Mononuclear cell (primary cell): Measurements from ENCODE around the gene DNAJC6. TPM values are rescaled to one million over a fixed set of nuclear protein-coding genes. Genes with fewer than 3 reads are reported as not detected.

Source experiments
- H3K27me3 ChIP-seq: 2 replicates; pipeline ENCODE4 v1.6.0; 2011; ENCODE audit warnings: low read length, control low read depth; ENCODE audit not compliant: insufficient read depth
- H3K4me1 ChIP-seq: 2 replicates; pipeline ENCODE4 v1.5.1; 2011; ENCODE audit warnings: mild to moderate bottlenecking, low read length, control low read depth; ENCODE audit not compliant: insufficient read depth
- H3K4me3 ChIP-seq: 2 replicates; pipeline ENCODE4 v1.5.1; 2011; ENCODE audit warnings: mild to moderate bottlenecking, low read length, moderate library complexity
- H3K9me3 ChIP-seq: 2 replicates; pipeline ENCODE4 v1.5.1; 2011; ENCODE audit warnings: low read depth, mild to moderate bottlenecking, control low read depth, low read length
- total RNA-seq: library from RNA; depleted of rRNA; stranded (reverse); fragments of >200 nt; gene quantifications from one replicate; pipeline ENCODE4 v1.2.3, GENCODE V29; 2012

Gene DNAJC6
- total RNA-seq, 1 donor = 8.5 TPM

- Histone ChIP-seq H3K4me1 (peaks cover 4% of the 10 kb centered on the region), H3K4me3 (no peak overlapping the region), H3K9me3 (no peaks in the 10 kb centered on the region), H3K27me3 (no peaks in the 10 kb centered on the region)
These were observed 84.6 kb downstream of the DNAJC6 start for GRCh38 chr1:65393928-65394327.

- no peaks in the 10 kb centered on the region for H3K9me3 ChIP-seq
- peaks cover 4% of the 10 kb centered on the region for H3K4me1 ChIP-seq
- no peaks in the 10 kb centered on the region for H3K27me3 ChIP-seq
- H3K4me3 ChIP-seq = no peak overlapping the region
These were observed 86.7 kb downstream of the DNAJC6 start for GRCh38 chr1:65395887-65396612.

- no peaks in the 10 kb centered on the region for H3K27me3 ChIP-seq
- peaks cover 4% of the 10 kb centered on the region for H3K4me1 ChIP-seq
- no peak overlapping the region for H3K4me3 ChIP-seq
- H3K9me3 ChIP-seq = no peaks in the 10 kb centered on the region
These were observed 88.7 kb downstream of the DNAJC6 start for GRCh38 chr1:65398083-65398482.

GRCh38 chr1:65399003-65399402 lies 89.7 kb downstream of the DNAJC6 start:
- Histone ChIP-seq H3K27me3 (no peaks in the 10 kb centered on the region), H3K9me3 (no peaks in the 10 kb centered on the region), H3K4me3 (no peak overlapping the region), H3K4me1 (peaks cover 4% of the 10 kb centered on the region)

GRCh38 chr1:65401612-65402011 lies 92.3 kb downstream of the DNAJC6 start:
- no peaks in the 10 kb centered on the region for H3K4me1 ChIP-seq
- no peaks in the 10 kb centered on the region for H3K9me3 ChIP-seq
- no peak overlapping the region for H3K4me3 ChIP-seq
- no peaks in the 10 kb centered on the region for H3K27me3 ChIP-seq

- no peak overlapping the region for H3K4me3 ChIP-seq
- H3K9me3 ChIP-seq = no peaks in the 10 kb centered on the region
- no peaks in the 10 kb centered on the region for H3K27me3 ChIP-seq
- H3K4me1 ChIP-seq = no peaks in the 10 kb centered on the region
These were observed 95.6 kb downstream of the DNAJC6 start for GRCh38 chr1:65404941-65405340.

- Histone ChIP-seq H3K4me3 (no peak overlapping the region), H3K9me3 (no peaks in the 10 kb centered on the region), H3K4me1 (no peaks in the 10 kb centered on the region), H3K27me3 (no peaks in the 10 kb centered on the region)
These were observed 98.5 kb downstream of the DNAJC6 start for GRCh38 chr1:65407877-65408276.

GRCh38 chr1:65409314-65409713 lies 100.0 kb downstream of the DNAJC6 start:
- Histone ChIP-seq H3K27me3 (no peaks in the 10 kb centered on the region), H3K4me1 (no peaks in the 10 kb centered on the region), H3K4me3 (no peak overlapping the region), H3K9me3 (no peaks in the 10 kb centered on the region)

GRCh38 chr1:65409816-65410326 lies 100.5 kb downstream of the DNAJC6 start:
- Histone ChIP-seq H3K4me3 (no peak overlapping the region), H3K4me1 (no peaks in the 10 kb centered on the region), H3K9me3 (no peaks in the 10 kb centered on the region), H3K27me3 (no peaks in the 10 kb centered on the region)

- Histone ChIP-seq H3K27me3 (peaks cover 5% of the 10 kb centered on the region), H3K4me1 (no peaks in the 10 kb centered on the region), H3K4me3 (no peak overlapping the region)
These were observed 103.1 kb downstream of the DNAJC6 start for GRCh38 chr1:65412256-65412983.

GRCh38 chr1:65412984-65413375 lies 103.6 kb downstream of the DNAJC6 start:
- Histone ChIP-seq H3K4me1 (no peaks in the 10 kb centered on the region), H3K4me3 (no peak overlapping the region), H3K27me3 (peaks cover 5% of the 10 kb centered on the region), H3K9me3 (no peaks in the 10 kb centered on the region)

More at GRCh38 chr1:65412256-65412983, 103.1 kb downstream of the DNAJC6 start:
- no peaks in the 10 kb centered on the region for H3K9me3 ChIP-seq

GRCh38 chr1:65414538-65414937 lies 105.2 kb downstream of the DNAJC6 start:
- Histone ChIP-seq H3K4me1 (peaks cover 5% of the 10 kb centered on the region), H3K27me3 (peaks cover 5% of the 10 kb centered on the region), H3K9me3 (no peaks in the 10 kb centered on the region), H3K4me3 (no peak overlapping the region)

GRCh38 chr1:65416767-65417166 lies 107.4 kb downstream of the DNAJC6 start:
- peaks cover 5% of the 10 kb centered on the region for H3K27me3 ChIP-seq
- no peak overlapping the region for H3K4me3 ChIP-seq
- H3K9me3 ChIP-seq = no peaks in the 10 kb centered on the region
- peaks cover 9% of the 10 kb centered on the region for H3K4me1 ChIP-seq

GRCh38 chr1:65417729-65418128 lies 108.4 kb downstream of the DNAJC6 start:
- Histone ChIP-seq H3K4me1 (peaks cover 18% of the 10 kb centered on the region), H3K9me3 (no peaks in the 10 kb centered on the region), H3K27me3 (peaks cover 5% of the 10 kb centered on the region), H3K4me3 (no peak overlapping the region)

- peaks cover 26% of the 10 kb centered on the region for H3K4me1 ChIP-seq
- H3K27me3 ChIP-seq = peaks cover 5% of the 10 kb centered on the region
- H3K9me3 ChIP-seq = no peaks in the 10 kb centered on the region
- H3K4me3 ChIP-seq = no peak overlapping the region
These were observed 109.3 kb downstream of the DNAJC6 start for GRCh38 chr1:65418522-65419185.
